Rectal smooth muscle tissue (tissue), 1 donor: ENCODE measurements around the gene CHN2.

Experiments used
- H3K27ac ChIP-seq: one replicate; pipeline ENCODE4 v1.7.0; 2013; ENCODE audit warnings: low read depth, low read length, inconsistent platforms
- H3K27me3 ChIP-seq: one replicate; pipeline ENCODE4 v1.7.0; 2013; ENCODE audit warnings: low read length; ENCODE audit not compliant: control insufficient read depth, insufficient read depth
- H3K36me3 ChIP-seq: one replicate; pipeline ENCODE4 v1.7.0; 2013; ENCODE audit warnings: low read length; ENCODE audit not compliant: control insufficient read depth, insufficient read depth
- H3K4me1 ChIP-seq: one replicate; pipeline ENCODE4 v1.7.0; 2013; ENCODE audit warnings: low read length; ENCODE audit not compliant: control insufficient read depth, insufficient read depth
- H3K4me3 ChIP-seq: one replicate; pipeline ENCODE4 v1.7.0; 2013; ENCODE audit warnings: low read length
- H3K9ac ChIP-seq: one replicate; pipeline ENCODE4 v1.7.0; 2013; ENCODE audit warnings: low read length

The CHN2 gene

DNA sequence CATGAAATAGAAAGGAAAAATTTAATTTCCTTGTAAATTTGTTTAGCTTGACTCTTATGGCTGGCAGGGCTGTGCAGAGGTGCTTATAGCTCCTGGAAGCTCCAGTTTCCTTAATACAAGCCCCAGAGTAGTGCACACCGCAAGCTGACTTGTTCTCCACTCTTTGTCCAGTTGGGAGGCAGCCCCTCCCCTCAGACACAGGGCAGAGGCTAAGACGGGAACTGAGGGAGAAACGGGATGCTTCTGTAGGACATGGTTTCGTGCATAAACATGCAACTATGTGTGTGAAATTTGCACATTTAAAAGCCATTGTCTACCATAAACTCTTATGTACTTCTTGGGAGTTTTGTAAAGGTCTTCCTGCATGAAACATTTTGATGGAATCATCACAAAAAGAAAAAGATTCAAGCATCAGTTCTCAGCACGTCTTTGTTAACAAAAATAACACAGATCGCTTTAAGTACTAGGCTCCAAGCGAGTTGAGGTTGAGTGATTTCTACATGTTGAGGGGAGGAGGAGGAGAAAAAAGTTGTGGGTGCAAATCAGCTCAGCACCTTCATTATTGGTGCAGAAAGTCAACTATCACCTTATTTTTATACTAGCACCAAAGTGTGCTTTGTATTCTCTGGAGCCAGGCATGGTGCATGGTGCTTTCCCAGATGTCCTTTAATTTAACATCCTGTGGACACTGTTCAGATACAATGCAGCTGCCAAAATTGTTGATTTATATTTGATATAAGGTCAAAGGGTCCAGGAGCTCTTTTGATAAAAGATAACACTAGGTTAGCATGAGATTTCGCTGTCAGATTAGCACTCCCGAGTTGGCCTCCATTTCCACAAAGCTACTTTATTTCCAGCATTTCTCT is 124.5 kb downstream of the CHN2 start:
- Histone ChIP-seq H3K4me1 (no peaks in the 10 kb centered on the region), H3K36me3 (no peaks in the 10 kb centered on the region), H3K27me3 (no peaks in the 10 kb centered on the region), H3K27ac (no peak overlapping the region), H3K9ac (no peak overlapping the region), H3K4me3 (no peak overlapping the region)

DNA sequence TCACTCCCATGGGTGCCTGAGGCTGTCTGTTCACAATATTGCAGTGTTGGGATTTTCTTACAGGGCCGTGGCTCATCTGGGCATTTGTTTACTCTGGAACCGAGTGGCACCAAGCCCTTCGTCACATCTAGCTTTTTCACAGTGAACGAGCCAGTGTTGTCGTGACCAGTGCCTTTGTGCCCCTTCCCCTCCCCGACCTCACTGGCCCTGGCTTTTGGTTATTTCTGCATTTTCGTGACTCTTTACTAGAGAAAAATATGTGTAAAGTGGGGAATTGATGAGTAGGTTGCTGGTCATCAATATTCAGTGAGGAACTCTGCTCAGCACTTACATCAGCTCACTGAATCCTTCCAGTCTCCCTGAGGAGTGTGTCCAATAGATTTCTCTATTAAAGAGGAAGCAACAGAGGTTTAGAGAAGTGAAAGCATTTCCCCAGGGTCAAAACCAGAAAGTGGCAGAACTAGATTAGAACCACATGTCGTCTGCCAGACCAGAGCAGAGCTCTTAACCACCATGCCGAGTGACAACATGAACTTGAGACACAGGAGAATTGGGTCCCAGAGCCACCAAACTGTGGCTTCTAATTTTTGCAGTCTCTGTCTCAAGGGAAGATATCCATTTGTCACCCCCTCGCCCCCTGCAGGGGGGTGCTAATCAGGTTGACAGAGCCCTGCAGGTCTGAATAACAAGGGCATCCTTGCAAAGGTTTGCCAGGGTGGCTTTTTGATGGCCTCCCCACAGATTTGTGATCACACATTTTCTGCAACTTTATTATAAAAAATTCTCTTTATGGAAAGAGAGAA is 125.3 kb downstream of the CHN2 start:
- H3K4me3 ChIP-seq: no peak overlapping the region
- no peak overlapping the region for H3K9ac ChIP-seq
- H3K36me3 ChIP-seq: no peaks in the 10 kb centered on the region
- H3K27me3 ChIP-seq: no peaks in the 10 kb centered on the region
- no peak overlapping the region for H3K27ac ChIP-seq
- no peaks in the 10 kb centered on the region for H3K4me1 ChIP-seq

GRCh38 chr7:29320577-29320976 is 126.0 kb downstream of the CHN2 start:
- H3K4me1 ChIP-seq: no peaks in the 10 kb centered on the region
- no peaks in the 10 kb centered on the region for H3K27me3 ChIP-seq
- H3K9ac ChIP-seq: no peak overlapping the region
- no peak overlapping the region for H3K27ac ChIP-seq
- H3K36me3 ChIP-seq: no peaks in the 10 kb centered on the region
- no peak overlapping the region for H3K4me3 ChIP-seq

GRCh38 chr7:29322023-29322712 is 127.6 kb downstream of the CHN2 start:
- no peak overlapping the region for H3K9ac ChIP-seq
- no peaks in the 10 kb centered on the region for H3K4me1 ChIP-seq
- H3K36me3 ChIP-seq: no peaks in the 10 kb centered on the region
- H3K27me3 ChIP-seq: no peaks in the 10 kb centered on the region
- no peak overlapping the region for H3K4me3 ChIP-seq
- no peak overlapping the region for H3K27ac ChIP-seq

DNA sequence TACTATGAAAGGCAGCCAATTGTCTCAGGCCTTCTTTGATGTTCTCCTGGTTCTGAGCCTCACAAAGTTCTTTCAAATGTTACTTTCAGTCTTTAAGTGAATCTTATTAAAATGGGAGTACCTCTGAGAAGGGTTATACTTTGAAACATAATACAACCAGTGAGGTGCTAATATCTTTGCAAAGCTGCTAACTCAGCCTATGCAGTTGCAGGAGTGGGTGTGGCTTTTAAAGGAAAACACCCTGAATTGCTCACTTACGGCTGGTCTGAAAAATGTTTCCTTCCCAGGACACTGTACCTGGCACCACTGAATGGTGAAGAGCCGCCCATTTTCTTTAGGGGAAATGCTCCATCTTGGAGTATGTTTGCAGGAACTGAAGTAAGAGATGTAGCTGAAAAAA is 130.9 kb downstream of the CHN2 start:
- no peak overlapping the region for H3K4me3 ChIP-seq
- no peaks in the 10 kb centered on the region for H3K36me3 ChIP-seq
- no peak overlapping the region for H3K27ac ChIP-seq
- no peaks in the 10 kb centered on the region for H3K27me3 ChIP-seq
- peaks cover 3% of the 10 kb centered on the region for H3K4me1 ChIP-seq
- H3K9ac ChIP-seq: no peak overlapping the region

GRCh38 chr7:29326864-29327263 is 132.3 kb downstream of the CHN2 start:
- Histone ChIP-seq H3K4me1 (peaks cover 3% of the 10 kb centered on the region), H3K4me3 (no peak overlapping the region), H3K27me3 (no peaks in the 10 kb centered on the region), H3K27ac (no peak overlapping the region), H3K9ac (no peak overlapping the region), H3K36me3 (no peaks in the 10 kb centered on the region)

DNA sequence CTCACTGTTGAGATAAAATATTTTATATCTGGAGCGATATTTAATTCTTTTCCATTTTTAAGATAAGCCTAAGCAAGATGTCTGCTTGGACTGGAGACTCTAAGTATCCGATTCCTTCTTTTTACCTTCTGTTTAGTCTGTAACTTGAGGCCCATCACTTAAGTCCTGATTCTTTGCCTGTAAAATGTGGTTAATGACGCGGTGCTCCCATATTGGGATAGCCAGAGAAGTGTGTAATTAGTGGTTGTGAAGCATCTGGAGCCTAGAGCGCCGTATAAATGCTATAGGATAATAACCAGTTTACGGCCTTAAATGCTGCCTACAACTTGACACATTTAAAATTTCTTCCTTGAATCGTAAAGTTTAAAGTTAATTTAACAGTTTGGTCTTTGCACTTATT is 132.9 kb downstream of the CHN2 start:
- no peak overlapping the region for H3K9ac ChIP-seq

GRCh38 chr7:29328045-29328444 is 133.5 kb downstream of the CHN2 start:
- H3K27ac ChIP-seq: no peak overlapping the region
- peaks cover 3% of the 10 kb centered on the region for H3K4me1 ChIP-seq
- no peak overlapping the region for H3K9ac ChIP-seq
- H3K36me3 ChIP-seq: no peaks in the 10 kb centered on the region
- H3K4me3 ChIP-seq: no peak overlapping the region
- H3K27me3 ChIP-seq: no peaks in the 10 kb centered on the region

More for the DNA sequence above, 132.9 kb downstream of the CHN2 start:
- Histone ChIP-seq H3K27me3 (no peaks in the 10 kb centered on the region), H3K4me1 (peaks cover 3% of the 10 kb centered on the region), H3K27ac (no peak overlapping the region), H3K36me3 (no peaks in the 10 kb centered on the region), H3K4me3 (no peak overlapping the region)

- H3K36me3 ChIP-seq: no peaks in the 10 kb centered on the region
- H3K9ac ChIP-seq: no peak overlapping the region
- no peak overlapping the region for H3K4me3 ChIP-seq
- H3K4me1 ChIP-seq: peaks cover 3% of the 10 kb centered on the region
- H3K27ac ChIP-seq: no peak overlapping the region
- no peaks in the 10 kb centered on the region for H3K27me3 ChIP-seq
Measured at GRCh38 chr7:29328811-29329210, 134.2 kb downstream of the CHN2 start.

DNA sequence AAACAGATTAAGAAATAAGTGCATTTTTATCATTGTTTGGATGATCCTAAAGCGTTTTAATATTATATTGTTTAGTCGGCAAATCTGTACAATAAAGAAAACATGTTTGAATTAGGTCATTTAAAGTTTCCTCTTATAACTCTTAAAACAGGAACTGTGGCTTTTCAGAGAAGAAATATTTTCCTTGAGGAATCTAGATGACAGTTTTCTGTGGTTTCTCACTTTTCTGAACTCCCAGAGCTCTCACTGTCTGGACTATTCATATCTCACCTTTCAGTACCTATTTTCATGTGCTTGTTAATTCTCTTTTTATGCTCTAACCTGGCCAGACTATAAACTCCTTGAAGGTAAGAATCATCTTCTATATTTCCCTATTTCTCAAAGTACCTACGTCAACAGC is 135.1 kb downstream of the CHN2 start:
- peaks cover 3% of the 10 kb centered on the region for H3K4me1 ChIP-seq
- H3K36me3 ChIP-seq: no peaks in the 10 kb centered on the region
- H3K27me3 ChIP-seq: no peaks in the 10 kb centered on the region
- H3K9ac ChIP-seq: no peak overlapping the region
- H3K4me3 ChIP-seq: no peak overlapping the region
- no peak overlapping the region for H3K27ac ChIP-seq

- no peak overlapping the region for H3K27ac ChIP-seq
- no peak overlapping the region for H3K4me3 ChIP-seq
- H3K36me3 ChIP-seq: no peaks in the 10 kb centered on the region
- no peak overlapping the region for H3K9ac ChIP-seq
- no peaks in the 10 kb centered on the region for H3K27me3 ChIP-seq
- peaks cover 3% of the 10 kb centered on the region for H3K4me1 ChIP-seq
Measured at GRCh38 chr7:29330136-29330535, 135.6 kb downstream of the CHN2 start.

- Histone ChIP-seq H3K36me3 (no peaks in the 10 kb centered on the region), H3K4me1 (peaks cover 3% of the 10 kb centered on the region), H3K27me3 (no peaks in the 10 kb centered on the region), H3K9ac (no peak overlapping the region), H3K27ac (no peak overlapping the region), H3K4me3 (no peak overlapping the region)
Measured at GRCh38 chr7:29331163-29331562, 136.6 kb downstream of the CHN2 start.
